Stimulated activated CD4-positive, alpha-beta T cell treated with anti-CD3 and anti-CD28 coated beads, Interleukin-15, amount 100 ng/mL, for 48 hours (primary cell): ENCODE data around the gene YTHDF2.

ENCODE experiments used
- DNase-seq, 2 donors: peaks; one replicate each; pipeline ENCODE4 v3.0.0-alpha.2; 2020; ENCODE audit warnings: low read depth in 2 of 2

The YTHDF2 gene

GRCh38 chr1:28801461-28801860, 64.7 kb downstream of the YTHDF2 start:
- no peak for DNase-seq

- DNase-seq, result no peak
Observed at GRCh38 chr1:28803051-28803450, 66.3 kb downstream of the YTHDF2 start.

GRCh38 chr1:28803662-28804061, 66.9 kb downstream of the YTHDF2 start:
- DNase-seq, result no peak

GRCh38 chr1:28804071-28804470, 67.3 kb downstream of the YTHDF2 start:
- no peak for DNase-seq

GRCh38 chr1:28807046-28807445, 70.3 kb downstream of the YTHDF2 start:
- no peak for DNase-seq

- no peak for DNase-seq
Observed at GRCh38 chr1:28807986-28808385, 71.2 kb downstream of the YTHDF2 start.

- no peak for DNase-seq
Observed at GRCh38 chr1:28811369-28811765, 74.6 kb downstream of the YTHDF2 start.

- no peak for DNase-seq
Observed at GRCh38 chr1:28811766-28812668, 75.3 kb downstream of the YTHDF2 start, which contains the start of gene OPRD1. Gene OPRD1 (plus strand): TSS chr1:28812170. CDS start chr1:28812384, 214 bp downstream.

GRCh38 chr1:28812669-28813468, 76.1 kb downstream of the YTHDF2 start:
- no peak for DNase-seq

GRCh38 chr1:28813931-28814465, 77.3 kb downstream of the YTHDF2 start:
- DNase-seq, result no peak

- no peak for DNase-seq
Observed at GRCh38 chr1:28815533-28816185, 78.9 kb downstream of the YTHDF2 start.

- DNase-seq, result no peak
Observed at GRCh38 chr1:28817133-28817532, 80.4 kb downstream of the YTHDF2 start.

- DNase-seq, result no peak
Observed at GRCh38 chr1:28819020-28819419, 82.3 kb downstream of the YTHDF2 start.
